GM23338 (cell line): ENCODE data around the gene DCAF17. TPM values are rescaled to one million over a fixed set of nuclear protein-coding genes. Genes with fewer than 3 reads are reported as not detected.

ENCODE experiments used
- CREB1 ChIP-seq: fragments of 250-450 bp; sonication (Bioruptor Pico); IDR thresholded peaks from 2 replicates; pipeline ENCODE4 v1.5.0; 2020; ENCODE audit warnings: low read depth, mild to moderate bottlenecking, moderate library complexity
- ETS1 ChIP-seq: IDR thresholded peaks from 2 replicates; pipeline ENCODE4 v1.6.1; 2016; ENCODE audit warnings: antibody characterized with exemption
- EZH2 ChIP-seq: fragments of 200-600 bp; sonication (generic); IDR thresholded peaks from one replicate; pipeline ENCODE4 v1.8.0; 2017; ENCODE audit warnings: antibody characterized with exemption, mild to moderate bottlenecking, low read depth; ENCODE audit not compliant: unreplicated experiment
- JUNB ChIP-seq: IDR thresholded peaks from one replicate; pipeline ENCODE4 v1.6.1; 2016; ENCODE audit warnings: antibody characterized with exemption; ENCODE audit not compliant: unreplicated experiment
- NANOG ChIP-seq: IDR thresholded peaks from 2 replicates; pipeline ENCODE4 v1.6.1; 2016; ENCODE audit warnings: antibody characterized with exemption, borderline replicate concordance
- POLR2AphosphoS5 ChIP-seq: IDR thresholded peaks from 2 replicates; pipeline ENCODE4 v1.6.1; 2016; ENCODE audit warnings: antibody characterized with exemption, low read depth
- REST ChIP-seq: IDR thresholded peaks from one replicate; pipeline ENCODE4 v1.6.1; 2018; ENCODE audit warnings: antibody characterized with exemption; ENCODE audit not compliant: unreplicated experiment
- STAT1 ChIP-seq: IDR thresholded peaks from one replicate; pipeline ENCODE4 v1.6.1; 2016; ENCODE audit warnings: antibody characterized with exemption; ENCODE audit not compliant: unreplicated experiment
- ZNF331 ChIP-seq: fragments of 250-450 bp; sonication (Bioruptor Pico); IDR thresholded peaks from 2 replicates; pipeline ENCODE4 v1.5.0; 2020; ENCODE audit warnings: low read depth, mild to moderate bottlenecking, moderate library complexity
- ZNF462 ChIP-seq: fragments of 250-450 bp; sonication (Bioruptor Pico); IDR thresholded peaks from 2 replicates; pipeline ENCODE4 v1.5.0; 2020; ENCODE audit warnings: mild to moderate bottlenecking, moderate library complexity
- polyA plus RNA-seq: library from polyadenylated mRNA; unstranded; fragments of >200 nt; fragmentation: Nextera tagmentation; extraction: Ambion mirVana; gene quantifications from 2 replicates; pipeline ENCODE4 v1.2.1, GENCODE V29; 2016
- total RNA-seq: library from RNA; depleted of rRNA; stranded (reverse); fragments of >200 nt; shearing (Covaris generic); gene quantifications from 2 replicates; pipeline ENCODE4 v1.2.3, GENCODE V29; 2014
- TF ChIP-seq, protein P1 (sequence below), 2 experiments: fragments of 200-600 bp in 1 of 2; sonication (generic) in 1 of 2; conservative IDR thresholded peaks; 2 replicates each; pipeline versions ENCODE4 v1.5.1 to v1.6.1; 2016 to 2017; ENCODE audit warnings: antibody characterized with exemption in 2 of 2, low read depth in 2 of 2, mild to moderate bottlenecking in 2 of 2, moderate library complexity in 1 of 2

DCAF17 gene
- total and polyA plus RNA-seq, 2 experiments from 2014 or later, result 11.0 to 37.3 TPM

GRCh38 chr2:171480908-171481307 lies 46.9 kb downstream of the DCAF17 start (continued):
- TF ChIP-seq ZNF462 (CRISPR knock-in tag) (no peak), CREB1 (CRISPR knock-in tag) (no peak), POLR2AphosphoS5 (no peak), ETS1 (no peak), STAT1 (no peak), JUNB (no peak), ZNF331 (CRISPR knock-in tag) (no peak), NANOG (no peak), REST (no peak), EZH2 (no peak)
- TF ChIP-seq, protein P1, sequence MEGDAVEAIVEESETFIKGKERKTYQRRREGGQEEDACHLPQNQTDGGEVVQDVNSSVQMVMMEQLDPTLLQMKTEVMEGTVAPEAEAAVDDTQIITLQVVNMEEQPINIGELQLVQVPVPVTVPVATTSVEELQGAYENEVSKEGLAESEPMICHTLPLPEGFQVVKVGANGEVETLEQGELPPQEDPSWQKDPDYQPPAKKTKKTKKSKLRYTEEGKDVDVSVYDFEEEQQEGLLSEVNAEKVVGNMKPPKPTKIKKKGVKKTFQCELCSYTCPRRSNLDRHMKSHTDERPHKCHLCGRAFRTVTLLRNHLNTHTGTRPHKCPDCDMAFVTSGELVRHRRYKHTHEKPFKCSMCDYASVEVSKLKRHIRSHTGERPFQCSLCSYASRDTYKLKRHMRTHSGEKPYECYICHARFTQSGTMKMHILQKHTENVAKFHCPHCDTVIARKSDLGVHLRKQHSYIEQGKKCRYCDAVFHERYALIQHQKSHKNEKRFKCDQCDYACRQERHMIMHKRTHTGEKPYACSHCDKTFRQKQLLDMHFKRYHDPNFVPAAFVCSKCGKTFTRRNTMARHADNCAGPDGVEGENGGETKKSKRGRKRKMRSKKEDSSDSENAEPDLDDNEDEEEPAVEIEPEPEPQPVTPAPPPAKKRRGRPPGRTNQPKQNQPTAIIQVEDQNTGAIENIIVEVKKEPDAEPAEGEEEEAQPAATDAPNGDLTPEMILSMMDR (conservative IDR thresholded peaks at IDR 0.05; ENCODE audit: low read depth in 2 of 2), result no peak
